Uterus (tissue), 4 donors: ENCODE results near the gene SMOC2. TPM values are rescaled to one million over a fixed set of nuclear protein-coding genes. Genes with fewer than 3 reads are reported as not detected.

Source experiments
- DNase-seq, 2 donors: peaks; one replicate each; pipeline ENCODE4 v3.0.0-alpha.2; 2019 to 2020
- H3K27ac ChIP-seq, 2 donors: fragments of 200-600 bp; sonication (generic); 1 replicate in 1 of 2; 2 replicates in 1 of 2; pipeline ENCODE4 v1.5.1; 2016 to 2018
- H3K27me3 ChIP-seq, 2 donors: fragments of 200-600 bp; sonication (generic); one replicate each; pipeline ENCODE4 v1.5.1; 2018 to 2019; ENCODE audit warnings: control low read depth in 1 of 2
- H3K36me3 ChIP-seq, 2 donors: fragments of 200-600 bp; sonication (generic); one replicate each; pipeline ENCODE4 v1.5.1; 2019; ENCODE audit warnings: control low read depth in 1 of 2
- H3K4me1 ChIP-seq, 2 donors: fragments of 200-600 bp; sonication (generic); one replicate each; pipeline ENCODE4 v1.5.1; 2018 to 2019; ENCODE audit warnings: control low read depth in 1 of 2
- H3K4me3 ChIP-seq, 2 donors: fragments of 200-600 bp; sonication (generic); 1 replicate in 1 of 2; 2 replicates in 1 of 2; pipeline ENCODE4 v1.5.1; 2018 to 2019; ENCODE audit warnings: mild to moderate bottlenecking in 1 of 2
- H3K9me3 ChIP-seq, 2 donors: fragments of 200-600 bp; sonication (generic); one replicate each; pipeline ENCODE4 v1.5.1; 2019; ENCODE audit warnings: control low read depth in 1 of 2
- POLR2A ChIP-seq, 2 donors: fragments of 450-650 bp; IDR thresholded peaks; one replicate each; pipeline ENCODE4 v1.6.1; 2016; ENCODE audit warnings: antibody characterized with exemption in 2 of 2, mild to moderate bottlenecking in 1 of 2, moderate library complexity in 1 of 2
- intact Hi-C: fragments of 100-400 bp; cut with DNase I; formaldehyde crosslinking; loops from one replicate; pipeline ENCODE4 v1.15.1; 2023; ENCODE audit warnings: low total_unique reads
- total RNA-seq, 4 donors: library from RNA; depleted of rRNA in 3 of 4; stranded (reverse); fragments of >200 nt in 3 of 4; gene quantifications; one replicate each; pipeline versions ENCODE4 v1.1.0 to v1.2.4, GENCODE V29; 2014 to 2023
- TF ChIP-seq, protein P1 (sequence below), 4 experiments: fragments of 200-600 bp in 2 of 4; fragments of 450-650 bp in 2 of 4; sonication (generic) in 2 of 4; IDR thresholded peaks; one replicate each; pipeline ENCODE4 v1.5.1; 2016 to 2019; ENCODE audit warnings: antibody characterized with exemption in 4 of 4, mild to moderate bottlenecking in 2 of 4, moderate library complexity in 1 of 4
- donor health status: DM: yes; HTN: yes; CAD: no.

Gene SMOC2
- total RNA-seq, 4 donors from 2014 or later = 98.2 to 139 (median 121) TPM

DNA sequence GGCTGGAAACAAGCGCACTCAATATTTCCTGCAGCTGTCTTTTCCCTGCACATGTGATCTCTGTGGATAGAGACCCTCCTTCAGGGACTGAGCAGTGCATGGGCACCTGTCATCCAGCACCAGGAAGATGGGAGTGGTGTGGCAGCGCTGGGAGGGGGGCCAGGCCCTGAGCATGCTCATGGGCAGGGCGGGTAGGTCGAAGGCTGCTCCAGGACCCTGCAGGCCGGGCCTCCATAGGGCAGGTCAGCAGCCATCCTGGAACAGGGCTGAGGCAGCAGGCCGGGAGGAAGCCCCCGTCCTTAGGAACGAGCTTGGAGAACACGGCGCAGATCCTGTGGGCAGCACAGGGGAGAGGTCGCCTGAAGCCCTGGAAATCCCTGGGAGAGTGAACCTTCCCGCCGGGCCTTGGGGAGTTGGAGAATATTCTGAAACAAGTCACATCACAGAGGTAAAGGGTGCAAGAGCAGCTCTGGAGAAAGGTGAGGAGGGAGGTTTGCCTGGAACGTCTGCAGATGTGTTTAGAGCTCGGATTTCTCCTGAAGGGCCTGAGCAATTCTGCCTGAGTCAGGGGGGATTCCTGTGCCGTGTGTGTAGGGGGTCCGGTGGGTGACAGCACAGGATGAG is 133.2 kb downstream of the SMOC2 start:
- TF ChIP-seq, protein P1, sequence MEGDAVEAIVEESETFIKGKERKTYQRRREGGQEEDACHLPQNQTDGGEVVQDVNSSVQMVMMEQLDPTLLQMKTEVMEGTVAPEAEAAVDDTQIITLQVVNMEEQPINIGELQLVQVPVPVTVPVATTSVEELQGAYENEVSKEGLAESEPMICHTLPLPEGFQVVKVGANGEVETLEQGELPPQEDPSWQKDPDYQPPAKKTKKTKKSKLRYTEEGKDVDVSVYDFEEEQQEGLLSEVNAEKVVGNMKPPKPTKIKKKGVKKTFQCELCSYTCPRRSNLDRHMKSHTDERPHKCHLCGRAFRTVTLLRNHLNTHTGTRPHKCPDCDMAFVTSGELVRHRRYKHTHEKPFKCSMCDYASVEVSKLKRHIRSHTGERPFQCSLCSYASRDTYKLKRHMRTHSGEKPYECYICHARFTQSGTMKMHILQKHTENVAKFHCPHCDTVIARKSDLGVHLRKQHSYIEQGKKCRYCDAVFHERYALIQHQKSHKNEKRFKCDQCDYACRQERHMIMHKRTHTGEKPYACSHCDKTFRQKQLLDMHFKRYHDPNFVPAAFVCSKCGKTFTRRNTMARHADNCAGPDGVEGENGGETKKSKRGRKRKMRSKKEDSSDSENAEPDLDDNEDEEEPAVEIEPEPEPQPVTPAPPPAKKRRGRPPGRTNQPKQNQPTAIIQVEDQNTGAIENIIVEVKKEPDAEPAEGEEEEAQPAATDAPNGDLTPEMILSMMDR (IDR thresholded peaks at IDR 0.05) = no peak
- no peak for TF ChIP-seq POLR2A (IDR thresholded peaks at IDR 0.05)
- no peaks in the 10 kb centered on the region for H3K36me3 ChIP-seq
- no peaks in the 10 kb centered on the region for H3K27me3 ChIP-seq
- DNase-seq = no peak
- peak overlapping the region in 1 of 2 donors; percentile 8 for H3K4me3 ChIP-seq
- intact Hi-C loops = no loop called here
- peak overlapping the region; percentile 88 to 92 for H3K27ac ChIP-seq
- H3K4me1 ChIP-seq = peaks cover 9 to 15% of the 10 kb centered on the region in 2 donors
- H3K9me3 ChIP-seq = no peaks in the 10 kb centered on the region

DNA sequence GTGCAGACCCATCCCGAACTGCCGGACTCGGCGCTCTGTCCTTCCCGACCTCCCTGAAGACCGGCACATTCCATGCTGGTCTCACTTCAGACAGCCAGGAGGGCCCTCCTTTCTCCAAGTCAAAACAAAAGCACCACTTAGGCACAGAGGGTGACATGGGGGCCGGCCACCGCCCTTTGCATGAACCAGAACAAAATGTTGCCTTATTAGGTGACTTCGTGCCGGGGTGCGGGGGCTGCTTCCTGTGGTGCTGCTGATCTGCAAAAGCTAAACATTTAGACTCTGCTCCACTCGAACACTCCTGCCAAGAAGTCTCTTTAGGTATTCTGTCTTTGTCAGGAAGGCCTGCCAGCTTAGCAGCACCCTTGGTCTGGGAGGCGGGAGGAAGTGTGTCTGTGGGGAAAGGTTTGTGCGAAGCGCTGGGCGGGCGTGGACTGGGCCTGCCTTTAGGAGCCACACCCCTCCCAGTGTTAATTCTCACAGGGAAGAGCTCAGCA is 133.8 kb downstream of the SMOC2 start:
- H3K27ac ChIP-seq = peak overlapping the region; percentile 88 to 92
- DNase-seq = peak; percentile 84 to 93
- H3K27me3 ChIP-seq = no peaks in the 10 kb centered on the region
- peaks cover 9 to 15% of the 10 kb centered on the region in 2 donors for H3K4me1 ChIP-seq
- intact Hi-C loops = no loop called here
- TF ChIP-seq, protein P1 (IDR thresholded peaks at IDR 0.05) = no peak
- TF ChIP-seq POLR2A (IDR thresholded peaks at IDR 0.05) = peak in 1 of 2 donors; percentile 44
- no peaks in the 10 kb centered on the region for H3K9me3 ChIP-seq
- peak overlapping the region in 1 of 2 donors; percentile 8 for H3K4me3 ChIP-seq
- H3K36me3 ChIP-seq = no peaks in the 10 kb centered on the region

DNA sequence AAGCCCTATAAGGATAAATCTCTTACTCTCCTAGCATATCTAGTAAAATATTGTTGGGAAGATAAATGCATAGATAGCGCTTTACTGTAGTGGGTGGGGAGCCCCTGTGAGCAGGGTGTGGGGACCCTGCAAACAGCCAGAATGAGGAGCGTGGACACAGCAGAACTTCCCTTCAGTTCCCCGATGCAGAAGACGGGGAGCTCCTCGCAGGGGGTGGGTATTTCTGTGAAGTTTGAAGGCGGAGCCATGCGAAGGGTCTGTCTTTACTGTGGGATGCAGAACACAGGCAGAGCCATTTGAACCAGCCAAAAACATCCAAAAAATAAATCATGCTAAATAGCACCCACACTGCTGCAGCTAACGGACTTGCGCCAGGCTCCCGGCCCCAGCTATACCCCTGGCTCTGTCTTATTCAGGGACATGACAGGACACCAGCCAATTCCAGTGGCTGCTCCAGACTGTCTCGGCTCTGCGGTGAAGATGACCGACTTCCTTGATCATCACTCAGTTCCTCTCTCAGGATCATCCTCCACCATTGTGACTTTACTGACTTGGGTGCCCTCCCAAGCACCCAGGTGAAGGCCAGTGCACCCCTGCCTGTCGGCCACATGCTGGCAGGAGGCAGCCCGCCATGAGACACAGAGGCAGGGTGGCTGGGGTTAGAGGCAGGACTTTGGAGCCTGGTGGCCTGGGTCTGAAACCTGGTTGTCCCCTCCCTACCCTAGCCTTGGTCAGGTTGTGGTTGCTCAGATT is 134.5 kb downstream of the SMOC2 start:
- Histone ChIP-seq H3K27ac (peak overlapping the region; percentile 88 to 92), H3K9me3 (no peaks in the 10 kb centered on the region), H3K36me3 (no peaks in the 10 kb centered on the region), H3K4me3 (no peak overlapping the region), H3K27me3 (no peaks in the 10 kb centered on the region), H3K4me1 (peaks cover 9 to 15% of the 10 kb centered on the region in 2 donors)
- TF ChIP-seq, protein P1 (IDR thresholded peaks at IDR 0.05) = no peak
- intact Hi-C loops = no loop called here
- no peak for DNase-seq

DNA sequence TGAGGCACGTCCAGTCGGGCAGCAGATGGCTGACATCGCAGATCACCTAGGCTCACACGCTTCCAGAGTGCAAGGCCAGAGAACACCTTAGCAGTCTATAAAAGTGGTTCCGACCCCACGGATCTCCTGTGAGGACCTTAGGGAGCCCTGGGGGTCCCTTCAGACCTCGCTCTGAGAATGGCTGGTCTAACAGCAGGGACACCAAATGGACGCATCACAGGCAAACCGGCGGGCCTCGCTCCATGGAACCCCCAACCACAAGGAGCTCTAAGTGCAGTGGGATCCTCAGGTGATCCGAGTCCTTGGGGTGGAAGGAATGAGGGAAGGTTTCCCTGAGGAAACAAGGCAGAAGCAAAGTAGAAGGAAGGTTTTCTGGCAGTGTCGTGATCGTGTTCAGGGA is 135.4 kb downstream of the SMOC2 start:
- H3K27ac ChIP-seq = peak overlapping the region in 1 of 2 donors; percentile 92
- peaks cover 9 to 11% of the 10 kb centered on the region in 2 donors for H3K4me1 ChIP-seq
- DNase-seq = no peak
- no peaks in the 10 kb centered on the region for H3K36me3 ChIP-seq
- intact Hi-C loops = no loop called here
- no peak overlapping the region for H3K4me3 ChIP-seq
- H3K27me3 ChIP-seq = no peaks in the 10 kb centered on the region
- TF ChIP-seq, protein P1 (IDR thresholded peaks at IDR 0.05) = no peak
- TF ChIP-seq POLR2A (IDR thresholded peaks at IDR 0.05) = no peak
- no peaks in the 10 kb centered on the region for H3K9me3 ChIP-seq

DNA sequence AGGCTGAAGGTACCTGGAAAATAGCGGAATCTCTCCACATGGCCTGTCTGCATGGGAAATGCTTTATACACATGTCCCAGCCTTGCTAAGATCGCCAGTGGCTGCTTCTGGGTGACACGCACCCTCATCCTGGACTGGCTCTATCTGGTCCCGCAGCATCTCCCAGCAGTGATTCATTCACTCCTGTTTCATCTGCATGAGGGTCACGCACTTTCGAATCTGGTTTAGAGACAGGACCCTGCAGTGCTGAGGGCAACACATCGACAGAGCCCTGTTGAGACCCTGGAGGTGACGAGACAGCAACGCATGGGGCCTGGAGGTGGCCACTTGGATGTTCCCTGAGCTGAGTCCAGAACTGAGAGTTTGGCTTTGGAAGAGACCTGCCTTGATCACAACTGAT is 136.5 kb downstream of the SMOC2 start:
- intact Hi-C loops = no loop called here
- DNase-seq = no peak
- H3K27ac ChIP-seq = no peak overlapping the region

More for the DNA sequence above, 136.5 kb downstream of the SMOC2 start:
- Histone ChIP-seq H3K9me3 (no peaks in the 10 kb centered on the region), H3K27me3 (no peaks in the 10 kb centered on the region), H3K4me1 (peaks cover 9 to 10% of the 10 kb centered on the region in 2 donors), H3K36me3 (no peaks in the 10 kb centered on the region), H3K4me3 (no peak overlapping the region)
- TF ChIP-seq, protein P1 (IDR thresholded peaks at IDR 0.05) = no peak
- TF ChIP-seq POLR2A (IDR thresholded peaks at IDR 0.05) = no peak
